Esophagus squamous epithelium (tissue), 4 donors: Measurements from ENCODE around the gene CYB5A.

ENCODE experiments used
- POLR2A ChIP-seq, 4 donors: fragments of 450-650 bp; IDR thresholded peaks; one replicate each; pipeline ENCODE4 v1.6.1; 2017; ENCODE audit warnings: antibody characterized with exemption in 4 of 4, mild to moderate bottlenecking in 4 of 4, moderate library complexity in 3 of 4
- TF ChIP-seq, protein P1 (sequence below), 6 experiments: fragments of 450-650 bp in 4 of 6; fragments of 200-600 bp in 2 of 6; sonication (generic) in 2 of 6; IDR thresholded peaks; one replicate each; pipeline ENCODE4 v1.5.1; 2016 to 2019; ENCODE audit warnings: antibody characterized with exemption in 6 of 6, mild to moderate bottlenecking in 4 of 6, moderate library complexity in 4 of 6

- TF ChIP-seq, protein P1, sequence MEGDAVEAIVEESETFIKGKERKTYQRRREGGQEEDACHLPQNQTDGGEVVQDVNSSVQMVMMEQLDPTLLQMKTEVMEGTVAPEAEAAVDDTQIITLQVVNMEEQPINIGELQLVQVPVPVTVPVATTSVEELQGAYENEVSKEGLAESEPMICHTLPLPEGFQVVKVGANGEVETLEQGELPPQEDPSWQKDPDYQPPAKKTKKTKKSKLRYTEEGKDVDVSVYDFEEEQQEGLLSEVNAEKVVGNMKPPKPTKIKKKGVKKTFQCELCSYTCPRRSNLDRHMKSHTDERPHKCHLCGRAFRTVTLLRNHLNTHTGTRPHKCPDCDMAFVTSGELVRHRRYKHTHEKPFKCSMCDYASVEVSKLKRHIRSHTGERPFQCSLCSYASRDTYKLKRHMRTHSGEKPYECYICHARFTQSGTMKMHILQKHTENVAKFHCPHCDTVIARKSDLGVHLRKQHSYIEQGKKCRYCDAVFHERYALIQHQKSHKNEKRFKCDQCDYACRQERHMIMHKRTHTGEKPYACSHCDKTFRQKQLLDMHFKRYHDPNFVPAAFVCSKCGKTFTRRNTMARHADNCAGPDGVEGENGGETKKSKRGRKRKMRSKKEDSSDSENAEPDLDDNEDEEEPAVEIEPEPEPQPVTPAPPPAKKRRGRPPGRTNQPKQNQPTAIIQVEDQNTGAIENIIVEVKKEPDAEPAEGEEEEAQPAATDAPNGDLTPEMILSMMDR (IDR thresholded peaks at IDR 0.05) = no peak
- TF ChIP-seq POLR2A (IDR thresholded peaks at IDR 0.05) = no peak
Measured at GRCh38 chr18:74234326-74235171, 57.2 kb downstream of the CYB5A start.
